OCI-LY7 (cell line): ENCODE results near the gene KRT23.

ENCODE experiments used
- EZH2phosphoT487 ChIP-seq: fragments of 200-600 bp; sonication (generic); IDR thresholded peaks from 2 replicates; pipeline ENCODE4 v1.6.1; 2018; ENCODE audit warnings: low read depth, borderline replicate concordance, mild to moderate bottlenecking, mixed run types, antibody characterized with exemption, low read length, moderate library complexity, mixed read lengths
- TF ChIP-seq, protein P1 (sequence below): fragments of 200-600 bp; sonication (generic); conservative IDR thresholded peaks from 2 replicates; pipeline ENCODE4 v1.5.1; 2014; ENCODE audit warnings: mild to moderate bottlenecking, antibody characterized with exemption, low read length, moderate library complexity, mixed read lengths

DNA sequence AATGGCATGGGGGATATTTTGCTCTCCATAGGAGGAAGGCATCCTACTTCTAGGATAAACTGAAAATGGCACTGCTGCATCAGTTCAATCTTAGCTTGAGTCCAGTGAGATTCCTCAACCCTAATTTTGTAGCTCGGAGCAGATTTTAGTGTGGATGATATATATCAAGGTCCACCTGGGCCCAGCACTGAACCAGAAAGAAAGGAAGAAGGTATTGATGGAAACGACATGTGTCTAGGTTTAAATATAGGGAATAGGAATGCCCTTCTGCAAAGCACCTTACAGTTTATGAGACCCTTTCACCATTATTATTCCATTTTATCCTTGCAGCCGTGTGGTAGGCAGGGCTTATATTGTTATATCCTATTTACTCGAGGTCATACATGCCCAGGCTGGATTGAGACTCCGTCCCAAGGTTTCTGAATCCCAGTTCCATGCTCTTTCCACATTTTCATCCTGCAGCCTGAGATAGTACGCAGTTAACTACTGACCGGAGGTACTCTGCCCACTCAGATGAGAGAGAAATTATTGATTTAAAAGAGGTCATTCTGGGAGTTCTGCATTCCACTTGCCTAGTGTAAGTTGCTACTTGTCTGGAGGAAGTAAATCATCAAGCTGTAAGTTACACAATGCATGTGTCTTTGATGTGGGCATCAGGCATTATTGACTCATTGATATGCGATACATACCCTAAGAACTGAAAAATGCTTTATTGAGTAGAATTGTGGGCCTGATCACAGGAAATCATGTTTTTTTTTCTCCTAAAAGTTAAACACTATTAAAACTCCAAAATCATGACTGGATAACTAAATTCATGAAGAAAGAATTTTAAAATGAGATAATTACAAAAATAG is 19.2 kb upstream of the KRT23 start:
- TF ChIP-seq, protein P1, sequence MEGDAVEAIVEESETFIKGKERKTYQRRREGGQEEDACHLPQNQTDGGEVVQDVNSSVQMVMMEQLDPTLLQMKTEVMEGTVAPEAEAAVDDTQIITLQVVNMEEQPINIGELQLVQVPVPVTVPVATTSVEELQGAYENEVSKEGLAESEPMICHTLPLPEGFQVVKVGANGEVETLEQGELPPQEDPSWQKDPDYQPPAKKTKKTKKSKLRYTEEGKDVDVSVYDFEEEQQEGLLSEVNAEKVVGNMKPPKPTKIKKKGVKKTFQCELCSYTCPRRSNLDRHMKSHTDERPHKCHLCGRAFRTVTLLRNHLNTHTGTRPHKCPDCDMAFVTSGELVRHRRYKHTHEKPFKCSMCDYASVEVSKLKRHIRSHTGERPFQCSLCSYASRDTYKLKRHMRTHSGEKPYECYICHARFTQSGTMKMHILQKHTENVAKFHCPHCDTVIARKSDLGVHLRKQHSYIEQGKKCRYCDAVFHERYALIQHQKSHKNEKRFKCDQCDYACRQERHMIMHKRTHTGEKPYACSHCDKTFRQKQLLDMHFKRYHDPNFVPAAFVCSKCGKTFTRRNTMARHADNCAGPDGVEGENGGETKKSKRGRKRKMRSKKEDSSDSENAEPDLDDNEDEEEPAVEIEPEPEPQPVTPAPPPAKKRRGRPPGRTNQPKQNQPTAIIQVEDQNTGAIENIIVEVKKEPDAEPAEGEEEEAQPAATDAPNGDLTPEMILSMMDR, result no peak
- no peak for TF ChIP-seq EZH2phosphoT487
